ENCODE results near the gene ACTR2.

Gene ACTR2

GRCh38 chr2:65199891-65200290 lies 27.7 kb upstream of the ACTR2 start:
- H3K4me3 ChIP-seq (ENCODE audit: low read depth, low read length) = no peak overlapping the region
- TF ChIP-seq CTCF (IDR thresholded peaks at IDR 0.05) = no peak
- H3K36me3 ChIP-seq (ENCODE audit: control insufficient read depth, insufficient read depth, low read length) = no peaks in the 10 kb centered on the region

GRCh38 chr2:65204461-65205210 lies 23.0 kb upstream of the ACTR2 start:
- no peaks in the 10 kb centered on the region for H3K36me3 ChIP-seq (ENCODE audit: control insufficient read depth, insufficient read depth, low read length)
- H3K4me1 ChIP-seq = no peaks in the 10 kb centered on the region
- no peak overlapping the region for H3K27ac ChIP-seq
- no peak overlapping the region for H3K9ac ChIP-seq
- no peaks in the 10 kb centered on the region for H3K79me2 ChIP-seq
- H3K4me3 ChIP-seq (ENCODE audit: low read depth, low read length) = no peak overlapping the region
- no peak for TF ChIP-seq CTCF (IDR thresholded peaks at IDR 0.05)
- no peaks in the 10 kb centered on the region for H3K9me3 ChIP-seq (ENCODE audit: control insufficient read depth, low read length)
- H3K4me2 ChIP-seq (ENCODE audit: low read length) = no peak overlapping the region
- H3K27me3 ChIP-seq (ENCODE audit: control insufficient read depth, insufficient read depth, low read length) = no peaks in the 10 kb centered on the region
- H2AFZ ChIP-seq = no peak overlapping the region

More at GRCh38 chr2:65199891-65200290, 27.7 kb upstream of the ACTR2 start:
- H2AFZ ChIP-seq = no peak overlapping the region
- no peaks in the 10 kb centered on the region for H3K79me2 ChIP-seq
- H3K27ac ChIP-seq = no peak overlapping the region
- no peaks in the 10 kb centered on the region for H3K9me3 ChIP-seq (ENCODE audit: control insufficient read depth, low read length)
- H3K27me3 ChIP-seq (ENCODE audit: control insufficient read depth, insufficient read depth, low read length) = no peaks in the 10 kb centered on the region
- H3K9ac ChIP-seq = no peak overlapping the region
- no peaks in the 10 kb centered on the region for H3K4me1 ChIP-seq
- H3K4me2 ChIP-seq (ENCODE audit: low read length) = no peak overlapping the region

GRCh38 chr2:65212115-65212514 lies 15.5 kb upstream of the ACTR2 start:
- H3K9me3 ChIP-seq (ENCODE audit: control insufficient read depth, low read length) = no peaks in the 10 kb centered on the region
- H3K9ac ChIP-seq = no peak overlapping the region
- no peaks in the 10 kb centered on the region for H3K27me3 ChIP-seq (ENCODE audit: control insufficient read depth, insufficient read depth, low read length)
- H3K4me3 ChIP-seq (ENCODE audit: low read depth, low read length) = no peak overlapping the region
- TF ChIP-seq CTCF (IDR thresholded peaks at IDR 0.05) = no peak
- no peaks in the 10 kb centered on the region for H3K36me3 ChIP-seq (ENCODE audit: control insufficient read depth, insufficient read depth, low read length)
- H2AFZ ChIP-seq = no peak overlapping the region
- H3K27ac ChIP-seq = no peak overlapping the region
- no peak overlapping the region for H3K4me2 ChIP-seq (ENCODE audit: low read length)
- H3K4me1 ChIP-seq = no peaks in the 10 kb centered on the region
- no peaks in the 10 kb centered on the region for H3K79me2 ChIP-seq

- TF ChIP-seq CTCF (IDR thresholded peaks at IDR 0.05) = no peak
- Histone ChIP-seq H3K27ac (no peak overlapping the region), H3K4me1 (no peaks in the 10 kb centered on the region), H3K36me3 (ENCODE audit: control insufficient read depth, insufficient read depth, low read length) (no peaks in the 10 kb centered on the region), H3K79me2 (no peaks in the 10 kb centered on the region), H3K9ac (no peak overlapping the region), H3K4me3 (ENCODE audit: low read depth, low read length) (no peak overlapping the region), H3K9me3 (ENCODE audit: control insufficient read depth, low read length) (no peaks in the 10 kb centered on the region), H3K27me3 (ENCODE audit: control insufficient read depth, insufficient read depth, low read length) (no peaks in the 10 kb centered on the region), H3K4me2 (ENCODE audit: low read length) (no peak overlapping the region), H2AFZ (no peak overlapping the region)
These were observed 15.0 kb upstream of the ACTR2 start for GRCh38 chr2:65212619-65213018.

- Histone ChIP-seq H3K4me3 (ENCODE audit: low read depth, low read length) (no peak overlapping the region), H3K27ac (no peak overlapping the region), H3K4me2 (ENCODE audit: low read length) (no peak overlapping the region), H3K36me3 (ENCODE audit: control insufficient read depth, insufficient read depth, low read length) (no peaks in the 10 kb centered on the region), H3K9ac (no peak overlapping the region), H3K4me1 (no peaks in the 10 kb centered on the region), H2AFZ (no peak overlapping the region), H3K27me3 (ENCODE audit: control insufficient read depth, insufficient read depth, low read length) (no peaks in the 10 kb centered on the region), H3K9me3 (ENCODE audit: control insufficient read depth, low read length) (no peaks in the 10 kb centered on the region), H3K79me2 (no peaks in the 10 kb centered on the region)
- no peak for TF ChIP-seq CTCF (IDR thresholded peaks at IDR 0.05)
These were observed 14.6 kb upstream of the ACTR2 start for GRCh38 chr2:65213035-65213434.
